HCT116 (cell line): Measurements from ENCODE around the gene TMPRSS7.

Experiments used
- CEBPB ChIP-seq: IDR thresholded peaks from 2 replicates; pipeline ENCODE4 v1.6.1; 2012; ENCODE audit warnings: low read depth
- EGR1 ChIP-seq: IDR thresholded peaks from 2 replicates; pipeline ENCODE4 v1.6.1; 2012; ENCODE audit warnings: low read depth
- ELF1 ChIP-seq: IDR thresholded peaks from 2 replicates; pipeline ENCODE4 v1.6.1; 2012; ENCODE audit warnings: low read depth, borderline replicate concordance
- EZH2 ChIP-seq: fragments of 200-600 bp; sonication (generic); IDR thresholded peaks from 2 replicates; pipeline ENCODE4 v1.6.1; 2017; ENCODE audit warnings: antibody characterized with exemption, mixed run types
- EZH2phosphoT487 ChIP-seq: fragments of 200-600 bp; IDR thresholded peaks from 2 replicates; pipeline ENCODE4 v1.6.1; 2018; ENCODE audit warnings: antibody characterized with exemption, borderline replicate concordance
- POLR2AphosphoS5 ChIP-seq: IDR thresholded peaks from 2 replicates; pipeline ENCODE4 v1.6.1; 2011; ENCODE audit warnings: mild to moderate bottlenecking, low read depth, low read length, moderate library complexity
- SIN3A ChIP-seq: IDR thresholded peaks from 2 replicates; pipeline ENCODE4 v1.6.1; 2012; ENCODE audit warnings: low read depth
- TF ChIP-seq, protein P1 (sequence below), 3 experiments: fragments of 200-600 bp in 1 of 3; sonication (generic) in 1 of 3; IDR thresholded peaks in 2 of 3; conservative IDR thresholded peaks in 1 of 3; 2 replicates each; pipeline ENCODE4 v1.5.1; 2012 to 2017; ENCODE audit warnings: low read depth in 2 of 3, low read length in 2 of 3, antibody characterized with exemption in 1 of 3, borderline replicate concordance in 1 of 3, control low read depth in 1 of 3, mild to moderate bottlenecking in 1 of 3, mixed read lengths in 1 of 3, mixed run types in 1 of 3, moderate library complexity in 1 of 3; ENCODE audit not compliant: insufficient read depth in 1 of 3
- TF ChIP-seq, protein P2 (sequence below): IDR thresholded peaks from 2 replicates; pipeline ENCODE4 v1.6.1; 2011; ENCODE audit warnings: mild to moderate bottlenecking, low read length, moderate library complexity; ENCODE audit not compliant: insufficient replicate concordance; ENCODE audit errors: extremely low read depth

DNA sequence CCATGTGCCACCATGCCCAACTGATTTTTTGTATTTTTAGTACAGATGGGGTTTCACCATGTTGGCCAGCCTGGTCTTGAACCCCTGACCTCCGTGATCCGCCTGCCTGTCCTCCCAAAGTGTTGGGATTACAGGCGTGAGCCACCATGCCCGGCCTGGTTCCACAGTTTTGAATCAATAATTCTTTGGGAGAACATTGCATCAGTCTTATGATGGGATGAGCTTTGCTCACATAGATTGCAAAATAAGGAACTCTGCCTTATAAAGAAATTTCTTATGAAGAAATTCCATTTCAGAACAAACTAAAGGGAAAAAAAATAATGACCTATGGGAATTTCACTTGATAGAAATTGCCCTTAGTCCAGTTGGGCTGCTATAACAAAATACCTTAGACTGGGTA is 15.8 kb upstream of the TMPRSS7 start:
- TF ChIP-seq EZH2 (no peak), POLR2AphosphoS5 (no peak), ELF1 (no peak), CEBPB (no peak), SIN3A (no peak), EZH2phosphoT487 (no peak), EGR1 (no peak)
- TF ChIP-seq, protein P1, sequence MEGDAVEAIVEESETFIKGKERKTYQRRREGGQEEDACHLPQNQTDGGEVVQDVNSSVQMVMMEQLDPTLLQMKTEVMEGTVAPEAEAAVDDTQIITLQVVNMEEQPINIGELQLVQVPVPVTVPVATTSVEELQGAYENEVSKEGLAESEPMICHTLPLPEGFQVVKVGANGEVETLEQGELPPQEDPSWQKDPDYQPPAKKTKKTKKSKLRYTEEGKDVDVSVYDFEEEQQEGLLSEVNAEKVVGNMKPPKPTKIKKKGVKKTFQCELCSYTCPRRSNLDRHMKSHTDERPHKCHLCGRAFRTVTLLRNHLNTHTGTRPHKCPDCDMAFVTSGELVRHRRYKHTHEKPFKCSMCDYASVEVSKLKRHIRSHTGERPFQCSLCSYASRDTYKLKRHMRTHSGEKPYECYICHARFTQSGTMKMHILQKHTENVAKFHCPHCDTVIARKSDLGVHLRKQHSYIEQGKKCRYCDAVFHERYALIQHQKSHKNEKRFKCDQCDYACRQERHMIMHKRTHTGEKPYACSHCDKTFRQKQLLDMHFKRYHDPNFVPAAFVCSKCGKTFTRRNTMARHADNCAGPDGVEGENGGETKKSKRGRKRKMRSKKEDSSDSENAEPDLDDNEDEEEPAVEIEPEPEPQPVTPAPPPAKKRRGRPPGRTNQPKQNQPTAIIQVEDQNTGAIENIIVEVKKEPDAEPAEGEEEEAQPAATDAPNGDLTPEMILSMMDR (IDR thresholded peaks at IDR 0.05 in 2 of 3, conservative IDR thresholded peaks at IDR 0.05 in 1 of 3; ENCODE audit: borderline replicate concordance in 1 of 3, insufficient read depth in 1 of 3, low read depth in 2 of 3, low read length in 2 of 3): no peak
- TF ChIP-seq, protein P2, sequence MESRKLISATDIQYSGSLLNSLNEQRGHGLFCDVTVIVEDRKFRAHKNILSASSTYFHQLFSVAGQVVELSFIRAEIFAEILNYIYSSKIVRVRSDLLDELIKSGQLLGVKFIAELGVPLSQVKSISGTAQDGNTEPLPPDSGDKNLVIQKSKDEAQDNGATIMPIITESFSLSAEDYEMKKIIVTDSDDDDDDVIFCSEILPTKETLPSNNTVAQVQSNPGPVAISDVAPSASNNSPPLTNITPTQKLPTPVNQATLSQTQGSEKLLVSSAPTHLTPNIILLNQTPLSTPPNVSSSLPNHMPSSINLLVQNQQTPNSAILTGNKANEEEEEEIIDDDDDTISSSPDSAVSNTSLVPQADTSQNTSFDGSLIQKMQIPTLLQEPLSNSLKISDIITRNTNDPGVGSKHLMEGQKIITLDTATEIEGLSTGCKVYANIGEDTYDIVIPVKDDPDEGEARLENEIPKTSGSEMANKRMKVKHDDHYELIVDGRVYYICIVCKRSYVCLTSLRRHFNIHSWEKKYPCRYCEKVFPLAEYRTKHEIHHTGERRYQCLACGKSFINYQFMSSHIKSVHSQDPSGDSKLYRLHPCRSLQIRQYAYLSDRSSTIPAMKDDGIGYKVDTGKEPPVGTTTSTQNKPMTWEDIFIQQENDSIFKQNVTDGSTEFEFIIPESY: no peak
